ENCODE measurements around the gene TNXB. TPM values are rescaled to one million over a fixed set of nuclear protein-coding genes. Genes with fewer than 3 reads are reported as not detected.
"Not testable (repeated sequence)": the region's sequence is repeated elsewhere in the genome, so short reads cannot be mapped to it uniquely, and the experiment has no call there.

Gene TNXB
- total RNA-seq, 1 experiment from 2014 or later = 0.12 TPM

- DNase-seq (ENCODE audit: low read depth) = not testable (repeated sequence)
Measured at GRCh38 chr6:32040299-32041049, 68.7 kb downstream of the TNXB start.

GRCh38 chr6:32039321-32040274 is 69.5 kb downstream of the TNXB start:
- DNase-seq (ENCODE audit: low read depth) = not testable (repeated sequence)

DNA sequence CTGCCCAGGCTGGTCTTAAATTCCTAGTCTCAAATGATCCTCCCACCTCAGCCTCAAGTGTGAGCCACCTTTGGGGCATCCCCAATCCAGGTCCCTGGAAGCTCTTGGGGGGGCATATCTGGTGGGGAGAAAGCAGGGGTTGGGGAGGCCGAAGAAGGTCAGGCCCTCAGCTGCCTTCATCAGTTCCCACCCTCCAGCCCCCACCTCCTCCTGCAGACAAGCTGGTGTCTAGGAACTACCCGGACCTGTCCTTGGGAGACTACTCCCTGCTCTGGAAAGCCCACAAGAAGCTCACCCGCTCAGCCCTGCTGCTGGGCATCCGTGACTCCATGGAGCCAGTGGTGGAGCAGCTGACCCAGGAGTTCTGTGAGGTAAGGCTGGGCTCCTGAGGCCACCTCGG is 70.3 kb downstream of the TNXB start:
- not testable (repeated sequence) for DNase-seq (ENCODE audit: low read depth)

DNA sequence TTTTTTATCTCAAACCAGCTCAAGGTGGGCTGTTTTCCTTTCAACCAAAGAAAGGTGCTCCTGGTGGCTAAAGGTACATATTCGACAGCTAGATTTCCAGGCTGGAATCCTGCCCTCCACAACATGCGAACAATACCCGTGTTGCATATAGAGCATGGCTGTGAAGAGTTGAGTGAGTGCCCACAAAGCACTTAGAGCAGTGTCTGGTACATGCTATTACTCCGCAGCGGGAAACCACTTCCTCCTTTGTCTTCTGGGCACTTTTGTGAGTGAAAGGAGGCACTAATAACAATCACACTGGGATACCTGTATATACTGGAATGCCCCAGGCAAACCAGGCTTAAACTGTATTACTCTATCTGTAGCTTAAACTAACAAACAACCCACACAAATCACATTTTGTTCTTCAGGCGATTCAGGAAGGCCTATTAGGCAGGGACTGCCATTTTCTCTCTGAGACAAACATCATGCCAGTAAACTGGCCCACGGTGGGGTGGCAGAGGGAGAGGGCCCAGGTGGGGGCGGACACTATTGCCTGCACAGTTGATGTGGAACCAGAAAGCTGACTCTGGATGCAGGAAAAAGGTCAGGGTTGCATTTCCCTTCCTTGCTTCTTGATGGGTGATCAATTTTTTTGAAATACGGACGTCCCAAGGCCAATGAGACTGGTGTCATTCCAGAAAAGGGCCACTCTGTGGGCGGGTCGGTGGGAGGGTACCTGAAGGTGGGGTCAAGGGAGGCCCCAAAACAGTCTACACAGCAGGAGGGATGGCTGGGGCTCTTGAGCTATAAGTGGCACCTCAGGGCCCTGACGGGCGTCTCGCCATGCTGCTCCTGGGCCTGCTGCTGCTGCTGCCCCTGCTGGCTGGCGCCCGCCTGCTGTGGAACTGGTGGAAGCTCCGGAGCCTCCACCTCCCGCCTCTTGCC is 71.3 kb downstream of the TNXB start, which contains the start of gene CYP21A2:
TSS of gene CYP21A2 (plus strand) at position 818 of the 927 bp plus-strand sequence. CDS start at position 826, 8 bp downstream.
- DNase-seq (ENCODE audit: low read depth) = not testable (repeated sequence)

DNA sequence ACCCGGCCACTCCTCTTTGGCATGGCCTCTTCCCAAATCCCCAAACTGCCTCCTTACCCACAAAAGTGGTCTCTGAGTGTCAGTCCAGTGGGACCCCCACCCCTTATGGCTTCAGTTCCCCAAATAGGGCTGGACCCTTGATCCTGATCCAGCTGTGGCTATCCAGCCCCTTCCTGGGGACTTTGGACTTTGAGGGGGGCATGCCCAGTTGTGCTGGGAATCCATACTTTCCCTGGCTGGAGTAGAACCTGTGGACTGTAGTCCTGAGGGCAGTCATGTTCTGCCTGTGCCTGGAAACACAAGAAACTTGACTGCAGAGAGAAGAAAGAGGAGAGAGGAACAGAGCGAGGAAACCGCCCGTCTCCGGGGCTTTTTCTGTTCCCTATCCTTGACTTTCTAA is 72.0 kb downstream of the TNXB start:
- DNase-seq (ENCODE audit: low read depth) = not testable (repeated sequence)

DNA sequence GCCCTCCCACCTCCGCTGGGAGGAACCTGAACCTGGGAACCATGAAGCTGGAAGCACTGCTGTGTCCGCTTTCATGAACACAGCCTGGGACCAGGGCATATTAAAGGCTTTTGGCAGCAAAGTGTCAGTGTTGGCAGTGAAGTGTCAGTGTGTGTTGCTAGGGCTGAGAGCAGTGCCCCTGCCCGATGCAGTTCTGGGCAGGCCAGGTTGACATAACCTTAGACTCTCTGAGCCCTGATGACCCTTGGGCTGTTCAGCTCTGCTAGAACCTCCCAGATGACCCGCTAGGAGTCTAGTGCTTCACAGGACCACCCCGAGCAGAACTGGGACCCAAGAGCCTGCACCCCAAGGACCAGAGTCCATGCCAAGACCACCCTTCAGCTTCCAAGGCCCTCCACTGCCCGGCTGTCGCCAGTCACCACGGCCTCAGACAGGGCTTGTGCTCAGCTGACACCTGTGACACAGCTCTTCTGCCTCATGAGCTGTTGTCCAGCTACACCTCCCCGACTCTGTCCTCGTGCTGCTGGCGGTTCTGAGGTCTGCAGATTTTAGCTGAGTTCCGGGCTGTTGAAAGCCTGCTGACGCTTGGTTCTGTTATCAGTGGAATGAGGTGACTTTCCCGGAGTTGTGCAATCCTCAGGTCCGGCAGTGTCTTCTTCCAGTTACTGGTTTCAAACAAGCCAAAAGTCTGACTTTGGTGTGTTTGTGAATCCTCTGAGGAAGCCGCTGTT is 73.7 kb downstream of the TNXB start:
- DNase-seq (ENCODE audit: low read depth) = not testable (repeated sequence)

DNA sequence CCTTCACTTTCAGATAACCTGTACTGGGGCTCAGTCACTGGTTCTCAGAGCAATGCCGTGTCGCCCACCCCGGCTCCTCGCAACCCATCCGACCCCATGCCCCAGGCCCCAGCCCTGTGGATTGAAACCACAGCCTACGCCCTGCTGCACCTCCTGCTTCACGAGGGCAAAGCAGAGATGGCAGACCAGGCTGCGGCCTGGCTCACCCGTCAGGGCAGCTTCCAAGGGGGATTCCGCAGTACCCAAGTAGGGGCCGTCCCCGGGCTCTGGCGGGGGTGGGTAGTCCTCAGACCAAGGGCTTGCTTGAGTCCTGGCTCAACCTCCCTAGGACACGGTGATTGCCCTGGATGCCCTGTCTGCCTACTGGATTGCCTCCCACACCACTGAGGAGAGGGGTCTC is 79.6 kb downstream of the TNXB start:
- DNase-seq (ENCODE audit: low read depth) = not testable (repeated sequence)

- DNase-seq (ENCODE audit: low read depth) = not testable (repeated sequence)
Measured at GRCh38 chr6:32028631-32029030, 80.5 kb downstream of the TNXB start.

DNA sequence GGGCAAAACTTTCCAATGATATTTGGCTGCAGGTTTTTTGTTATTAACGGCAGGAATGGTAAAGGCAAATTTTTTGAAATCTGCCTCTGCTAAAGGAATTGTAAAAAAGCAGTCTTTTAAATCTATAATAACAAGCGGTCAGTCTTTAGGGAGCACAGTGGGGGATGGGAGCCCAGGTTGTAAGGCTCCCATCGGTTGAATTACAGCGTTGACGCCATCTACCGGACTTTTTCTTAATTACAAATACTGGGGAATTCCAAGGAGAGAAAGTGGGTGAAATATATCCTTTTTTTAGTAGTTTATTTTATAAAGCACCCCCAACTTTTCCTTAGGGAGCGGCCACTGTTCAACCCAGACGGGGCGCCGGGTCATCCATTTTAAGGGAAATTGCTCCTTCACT is 87.0 kb downstream of the TNXB start:
- not testable (repeated sequence) for DNase-seq (ENCODE audit: low read depth)

- DNase-seq (ENCODE audit: low read depth) = not testable (repeated sequence)
Measured at GRCh38 chr6:32014547-32014946, 94.6 kb downstream of the TNXB start, which contains the start of gene C4B. C4B (plus strand) TSS chr6:32014795; CDS start chr6:32014846, 51 bp downstream.

DNA sequence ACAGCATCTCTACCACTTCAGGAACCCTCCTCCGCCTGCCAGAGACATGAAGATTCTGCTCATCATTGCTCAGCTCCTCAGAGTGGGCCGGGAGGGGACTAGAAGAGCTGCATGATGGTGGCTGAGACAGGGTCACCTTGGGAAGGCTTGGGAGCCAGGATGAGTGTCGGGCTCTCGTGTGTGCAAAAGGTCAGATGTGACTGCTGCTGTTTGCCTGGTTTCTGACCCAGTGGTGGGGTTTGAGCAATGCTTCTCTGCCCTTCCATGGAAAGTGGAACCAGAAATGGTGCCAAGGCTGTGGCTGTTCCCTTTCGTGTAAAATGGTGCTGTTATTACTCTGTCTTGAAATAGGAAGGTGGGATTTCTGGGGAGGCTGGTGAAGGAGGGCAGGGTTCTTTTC is 95.4 kb downstream of the TNXB start:
- not testable (repeated sequence) for DNase-seq (ENCODE audit: low read depth)

GRCh38 chr6:32012941-32013617 is 96.1 kb downstream of the TNXB start:
- not testable (repeated sequence) for DNase-seq (ENCODE audit: low read depth)

DNA sequence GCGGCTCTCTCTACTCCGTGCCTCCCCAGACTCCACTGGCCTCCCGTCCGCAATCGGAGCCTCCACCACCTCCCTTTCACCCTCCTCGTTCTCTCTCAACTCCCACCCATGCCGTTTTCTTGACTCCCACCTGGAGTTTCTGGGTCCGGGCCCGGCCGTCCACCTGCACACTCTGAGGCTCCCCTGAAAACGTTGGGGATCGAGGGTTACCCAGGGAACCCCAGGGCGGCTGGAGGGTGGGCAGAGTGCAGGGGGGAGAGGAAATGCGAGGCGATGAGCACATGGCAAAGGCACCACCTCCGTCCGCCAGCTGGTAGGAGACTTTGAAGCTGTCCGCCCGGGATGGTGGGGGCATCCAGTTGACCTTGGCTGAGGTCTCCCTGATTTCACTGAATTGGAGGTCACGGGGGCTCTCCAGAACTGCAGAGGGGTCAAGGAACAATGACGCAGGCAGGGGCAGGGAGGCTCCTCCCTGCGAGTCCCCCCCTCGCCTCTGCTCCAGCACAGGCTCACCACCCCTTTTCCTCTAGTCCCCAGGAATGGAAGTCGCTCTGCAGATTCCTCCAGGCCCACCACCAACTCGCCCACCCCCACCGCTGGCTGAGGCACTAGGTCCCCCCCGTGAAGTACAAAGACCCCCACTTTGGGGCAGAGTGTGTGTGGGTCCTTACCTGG is 98.1 kb downstream of the TNXB start:
- DNase-seq (ENCODE audit: low read depth) = not testable (repeated sequence)

DNA sequence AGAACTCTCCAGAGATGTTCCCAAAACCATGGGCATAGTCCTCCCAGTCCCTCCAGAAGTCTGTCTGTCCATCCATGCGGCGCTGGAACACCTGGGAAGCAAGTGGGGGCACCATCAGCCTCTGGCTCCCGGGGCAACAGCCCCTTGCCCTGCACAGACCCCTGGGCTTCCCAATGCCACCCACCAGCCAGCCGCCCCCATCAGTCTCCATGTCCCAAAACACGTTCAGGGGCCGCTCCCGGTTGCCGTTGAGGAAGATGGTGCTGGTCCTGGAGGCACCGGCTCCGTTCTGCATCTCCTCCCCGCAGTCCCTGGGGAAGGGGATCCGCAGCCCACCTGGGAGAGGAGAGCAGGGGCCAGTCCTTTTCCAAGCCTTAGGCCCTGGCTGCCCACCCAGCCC is 99.6 kb downstream of the TNXB start:
- not testable (repeated sequence) for DNase-seq (ENCODE audit: low read depth)

DNA sequence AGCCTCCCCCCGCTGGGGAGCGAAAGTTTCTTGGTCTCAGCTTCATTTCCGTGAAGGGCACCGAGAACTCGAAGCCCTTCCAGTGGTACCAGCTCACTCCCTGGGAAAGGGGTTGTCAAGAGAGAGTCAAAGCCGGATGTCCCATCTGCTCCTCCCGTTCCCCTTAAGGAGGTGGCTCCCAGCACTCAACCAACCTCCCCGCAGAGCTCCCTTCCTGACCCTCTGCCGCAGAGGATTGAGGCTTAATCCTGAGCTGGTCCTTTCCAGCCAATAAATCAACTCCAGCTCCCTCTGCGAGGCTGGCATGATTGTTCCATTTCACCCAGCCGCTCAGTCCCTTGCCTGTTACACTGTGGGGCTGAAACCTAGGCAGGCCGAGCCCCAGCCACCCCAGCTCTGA is 100.5 kb downstream of the TNXB start:
- not testable (repeated sequence) for DNase-seq (ENCODE audit: low read depth)

GRCh38 chr6:32008037-32008436 is 101.1 kb downstream of the TNXB start:
- DNase-seq (ENCODE audit: low read depth) = not testable (repeated sequence)

DNA sequence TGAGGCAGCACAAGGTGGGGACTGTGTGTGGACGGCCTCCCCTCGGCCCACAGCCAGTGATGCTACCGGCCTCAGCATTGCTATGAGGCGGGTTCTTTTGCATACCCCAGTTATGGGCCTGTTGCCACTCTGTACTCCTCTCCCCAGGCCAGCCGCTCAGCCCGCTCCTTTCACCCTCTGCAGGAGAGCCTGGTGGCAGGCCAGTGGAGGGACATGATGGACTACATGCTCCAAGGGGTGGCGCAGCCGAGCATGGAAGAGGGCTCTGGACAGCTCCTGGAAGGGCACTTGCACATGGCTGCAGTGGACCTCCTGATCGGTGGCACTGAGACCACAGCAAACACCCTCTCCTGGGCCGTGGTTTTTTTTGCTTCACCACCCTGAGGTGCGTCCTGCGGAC is 102.1 kb downstream of the TNXB start:
- DNase-seq (ENCODE audit: low read depth) = not testable (repeated sequence)

DNA sequence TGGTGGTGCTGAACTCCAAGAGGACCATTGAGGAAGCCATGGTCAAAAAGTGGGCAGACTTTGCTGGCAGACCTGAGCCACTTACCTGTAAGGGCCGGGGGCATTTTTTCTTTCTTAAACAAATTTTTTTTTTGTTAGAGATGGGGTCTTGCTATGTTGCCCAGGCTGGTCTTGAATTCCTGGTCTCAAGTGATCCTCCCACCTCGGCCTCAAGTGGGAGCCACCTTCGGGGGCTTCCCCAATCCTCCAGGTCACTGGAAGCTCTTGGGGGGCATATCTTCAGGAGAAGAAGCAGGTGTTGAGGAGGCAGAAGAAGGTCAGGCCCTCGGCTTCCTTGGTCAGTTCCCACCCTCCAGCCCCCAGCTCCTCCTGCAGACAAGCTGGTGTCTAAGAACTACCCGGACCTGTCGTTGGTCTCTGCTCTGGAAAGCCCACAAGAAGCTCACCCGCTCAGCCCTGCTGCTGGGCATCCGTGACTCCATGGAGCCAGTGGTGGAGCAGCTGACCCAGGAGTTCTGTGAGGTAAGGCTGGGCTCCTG is 103.1 kb downstream of the TNXB start:
- not testable (repeated sequence) for DNase-seq (ENCODE audit: low read depth)

GRCh38 chr6:32005538-32005880 is 103.6 kb downstream of the TNXB start:
- not testable (repeated sequence) for DNase-seq (ENCODE audit: low read depth)

Measured in RPMI7951 (cell line).